OCI-LY7 (cell line): ENCODE data around the gene KRTAP1-1. TPM values are rescaled to one million over a fixed set of nuclear protein-coding genes. Genes with fewer than 3 reads are reported as not detected.

Experiments used
- BruUV-seq: library from RNA; stranded (reverse); fragments of 400-500 nt; replicated peaks from 2 replicates; lab custom pipeline; 2021; lab: Mats Ljungman, UMichigan
- CTCF ChIA-PET: fragments of 300-600 bp; sonication (Branson Sonifier 250); formaldehyde crosslinking; loops from one replicate; lab custom pipeline; 2022; ENCODE audit warnings: antibody characterized with exemption; ENCODE audit not compliant: unreplicated experiment; lab: Charles Lee
- POLR2A ChIA-PET: fragments of 300-600 bp; sonication (Branson Sonifier 250); formaldehyde crosslinking; loops from one replicate; lab custom pipeline; 2022; ENCODE audit warnings: antibody characterized with exemption; lab: Charles Lee
- DNase-seq: peaks from one replicate; pipeline ENCODE4 v3.0.0-alpha.2; 2015; ENCODE audit warnings: low spot score
- H2AFZ ChIP-seq: fragments of 200-600 bp; sonication (generic), shearing (Covaris generic); 2 replicates; pipeline ENCODE4 v1.6.1; 2014; ENCODE audit warnings: mild to moderate bottlenecking, antibody characterized with exemption, low read length, moderate library complexity
- H3K27ac ChIP-seq: fragments of 200-600 bp; sonication (generic); 2 replicates; pipeline ENCODE4 v1.5.1; 2014; ENCODE audit warnings: mixed run types, low read depth, mild to moderate bottlenecking, moderate library complexity, low read length, inconsistent platforms; ENCODE audit not compliant: poor library complexity, severe bottlenecking
- H3K36me3 ChIP-seq: fragments of 200-600 bp; sonication (generic); 2 replicates; pipeline ENCODE4 v1.6.1; 2014; ENCODE audit warnings: mild to moderate bottlenecking, antibody characterized with exemption, low read length, moderate library complexity, mixed read lengths; ENCODE audit not compliant: insufficient read depth
- H3K4me1 ChIP-seq: fragments of 200-600 bp; sonication (generic); 2 replicates; pipeline ENCODE4 v1.5.1; 2014; ENCODE audit warnings: mild to moderate bottlenecking, low read length; ENCODE audit not compliant: insufficient read depth, poor library complexity, severe bottlenecking
- H3K4me2 ChIP-seq: fragments of 200-600 bp; sonication (generic); 2 replicates; pipeline ENCODE4 v1.6.1; 2014; ENCODE audit warnings: mild to moderate bottlenecking, low read length
- H3K4me3 ChIP-seq: fragments of 200-600 bp; sonication (generic); 2 replicates; pipeline ENCODE4 v1.5.1; 2014; ENCODE audit warnings: mild to moderate bottlenecking, low read depth, low read length; ENCODE audit not compliant: poor library complexity, severe bottlenecking
- H3K79me2 ChIP-seq: fragments of 200-600 bp; sonication (generic); 2 replicates; pipeline ENCODE4 v1.6.1; 2016; ENCODE audit warnings: low read depth, mild to moderate bottlenecking, low read length, moderate library complexity, mixed read lengths; ENCODE audit not compliant: insufficient read depth
- H3K9me2 ChIP-seq: fragments of 200-600 bp; sonication (generic); 2 replicates; pipeline ENCODE4 v1.6.1; 2016; ENCODE audit warnings: mild to moderate bottlenecking, low read length, mixed read lengths; ENCODE audit not compliant: insufficient read depth
- H3K9me3 ChIP-seq: fragments of 200-600 bp; sonication (generic); 2 replicates; pipeline ENCODE4 v1.6.1; 2014; ENCODE audit warnings: mild to moderate bottlenecking, mixed run types, low read length, mixed read lengths
- H4K20me1 ChIP-seq: fragments of 200-600 bp; sonication (generic); 2 replicates; pipeline ENCODE4 v1.6.1; 2014; ENCODE audit warnings: mild to moderate bottlenecking, antibody characterized with exemption, low read length, moderate library complexity, mixed read lengths; ENCODE audit not compliant: insufficient read depth
- CTCF ChIP-seq: fragments of 200-600 bp; sonication (generic); conservative IDR thresholded peaks from 2 replicates; pipeline ENCODE4 v1.5.1; 2014; ENCODE audit warnings: mild to moderate bottlenecking, antibody characterized with exemption, low read length, moderate library complexity, mixed read lengths
- EZH2phosphoT487 ChIP-seq: fragments of 200-600 bp; sonication (generic); IDR thresholded peaks from 2 replicates; pipeline ENCODE4 v1.6.1; 2018; ENCODE audit warnings: low read depth, borderline replicate concordance, mild to moderate bottlenecking, mixed run types, antibody characterized with exemption, low read length, moderate library complexity, mixed read lengths
- intact Hi-C: fragments of 100-400 bp; cut with micrococcal nuclease; formaldehyde crosslinking; loops from one replicate; pipeline ENCODE4 v1.10.0; 2022; ENCODE audit not compliant: unreplicated experiment
- small RNA-seq: library from RNA; depleted of rRNA; stranded (forward); fragments of <200 nt; gene quantifications from one replicate; pipeline ENCODE3, GENCODE V24; 2014
- total RNA-seq, 2 experiments: library from RNA; depleted of rRNA in 1 of 2; stranded (reverse); fragments of >200 nt in 1 of 2; shearing (Covaris generic) in 1 of 2; gene quantifications; 2 replicates each; pipeline ENCODE4 v1.2.3, GENCODE V29; 2014 to 2022

The KRTAP1-1 gene
- total RNA-seq, 2 experiments from 2014 or later: not detected

DNA sequence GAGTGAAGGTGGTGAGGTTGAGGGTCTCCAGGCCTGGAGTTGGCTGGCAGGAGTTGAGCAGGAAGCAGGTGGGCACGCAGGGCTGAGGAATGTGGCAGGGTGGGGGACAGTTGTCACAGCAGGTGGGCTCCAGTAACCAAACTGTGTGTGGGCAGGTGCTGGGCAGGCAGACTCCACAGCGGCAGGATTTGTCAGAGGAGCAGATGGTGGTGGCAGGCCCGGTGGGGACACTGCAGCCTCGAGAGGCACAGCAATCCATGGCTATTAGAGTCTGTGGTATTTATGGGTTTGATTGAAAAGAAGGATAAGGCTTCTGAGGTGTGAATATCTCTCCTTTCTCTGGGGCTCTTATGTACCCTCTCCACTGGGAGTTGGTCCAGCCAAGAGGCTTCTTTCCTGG, 47.4 kb downstream of the KRTAP1-1 start, which contains the start of gene KRTAP3-3:
Gene KRTAP3-3 (minus strand): TSS at position 326 of the 400 bp plus-strand sequence. CDS start 67 bp downstream, at position 259.
- TF ChIP-seq CTCF (no peak), EZH2phosphoT487 (no peak)
- Histone ChIP-seq H3K79me2 (no peaks in the 10 kb centered on the region), H4K20me1 (no peaks in the 10 kb centered on the region), H3K4me2 (no peak within 1 kb of the TSS), H3K9me2 (no peaks in the 10 kb centered on the region), H3K4me3 (no peak within 1 kb of the TSS), H3K9me3 (no peaks in the 10 kb centered on the region), H3K36me3 (no peaks in the 10 kb centered on the region), H3K27ac (no peak within 1 kb of the TSS), H2AFZ (no peak within 1 kb of the TSS), H3K4me1 (no peaks in the 10 kb centered on the region)
- ChIA-PET CTCF (no interaction called here), POLR2A (no interaction called here)
- no TSS peak for BruUV-seq
- intact Hi-C loops: no loop called here
- DNase-seq: no peak

- H2AFZ ChIP-seq: no peak overlapping the region
- no peaks in the 10 kb centered on the region for H3K4me1 ChIP-seq
- H3K79me2 ChIP-seq: no peaks in the 10 kb centered on the region
- no TSS peak for BruUV-seq
- H4K20me1 ChIP-seq: no peaks in the 10 kb centered on the region
- H3K4me3 ChIP-seq: no peak overlapping the region
- ChIA-PET POLR2A (no interaction called here), CTCF (no interaction called here)
- H3K27ac ChIP-seq: no peak overlapping the region
- H3K4me2 ChIP-seq: no peak overlapping the region
- H3K36me3 ChIP-seq: no peaks in the 10 kb centered on the region
- DNase-seq: no peak
- H3K9me2 ChIP-seq: no peaks in the 10 kb centered on the region
- intact Hi-C loops: no loop called here
- TF ChIP-seq EZH2phosphoT487 (no peak), CTCF (no peak)
- no peaks in the 10 kb centered on the region for H3K9me3 ChIP-seq
Measured at GRCh38 chr17:40993084-40993483, 48.2 kb downstream of the KRTAP1-1 start.

DNA sequence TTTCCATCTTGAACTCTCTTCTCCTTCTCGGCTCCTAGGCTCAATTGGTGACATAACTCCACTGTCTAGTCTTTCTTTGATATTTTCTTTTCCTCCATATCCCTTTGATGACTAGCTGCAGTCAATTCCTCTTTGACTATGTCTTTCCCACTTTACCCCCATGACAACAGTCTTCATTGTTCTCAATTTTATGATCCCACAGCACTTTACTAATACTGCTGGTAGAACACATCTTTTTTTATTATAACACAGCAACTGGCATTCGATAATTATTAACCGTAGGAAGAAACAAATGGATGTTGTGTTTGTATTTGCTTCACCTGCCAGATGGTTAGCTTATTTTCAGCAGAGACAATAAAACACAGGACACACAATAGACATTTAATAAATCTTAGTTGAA, 48.6 kb downstream of the KRTAP1-1 start:
- no peak overlapping the region for H2AFZ ChIP-seq
- TF ChIP-seq EZH2phosphoT487 (no peak), CTCF (no peak)
- POLR2A ChIA-PET: no interaction called here
- H3K27ac ChIP-seq: no peak overlapping the region
- H3K36me3 ChIP-seq: no peaks in the 10 kb centered on the region
- H3K9me2 ChIP-seq: no peaks in the 10 kb centered on the region
- H3K9me3 ChIP-seq: no peaks in the 10 kb centered on the region
- no peaks in the 10 kb centered on the region for H3K4me1 ChIP-seq
- H3K4me3 ChIP-seq: no peak overlapping the region
- no TSS peak for BruUV-seq
- no peak for DNase-seq
- intact Hi-C loops: no loop called here
- CTCF ChIA-PET: no interaction called here
- no peaks in the 10 kb centered on the region for H4K20me1 ChIP-seq
- H3K4me2 ChIP-seq: no peak overlapping the region
- H3K79me2 ChIP-seq: no peaks in the 10 kb centered on the region

Small RNAs within 50 kb of the gene (small RNA-seq; reads per million reads assigned to genes)
- gene KRTAP3-4P: not detected

Other genes starting within 250 kb of the KRTAP1-1 start
Only the 30 nearest of the 37 such genes appear.
- gene KRT12, start 174.2 kb downstream of the KRTAP1-1 start, total RNA-seq (2014; rRNA removed; shearing (Covaris generic)): not detected in 2 replicates
- not detected in 2 replicates for gene KRT12, start 174.2 kb downstream of the KRTAP1-1 start, total RNA-seq (2022)
- gene KRT20, start 156.2 kb downstream of the KRTAP1-1 start, total RNA-seq (2014; rRNA removed; shearing (Covaris generic)): not detected in 2 replicates
- not detected in 2 replicates for gene KRT20, start 156.2 kb downstream of the KRTAP1-1 start, total RNA-seq (2022)
- gene KRT23, start 103.8 kb downstream of the KRTAP1-1 start, total RNA-seq (2014; rRNA removed; shearing (Covaris generic)): not detected in 2 replicates
- not detected in 2 replicates for gene KRT23, start 103.8 kb downstream of the KRTAP1-1 start, total RNA-seq (2022)
- gene KRT39, start 74.5 kb downstream of the KRTAP1-1 start, total RNA-seq (2014; rRNA removed; shearing (Covaris generic)): not detected in 2 replicates
- not detected in 2 replicates for gene KRT39, start 74.5 kb downstream of the KRTAP1-1 start, total RNA-seq (2022)
- gene KRT40, start 57.1 kb downstream of the KRTAP1-1 start, total RNA-seq (2014; rRNA removed; shearing (Covaris generic)): not detected in 2 replicates
- gene KRT40, start 57.1 kb downstream of the KRTAP1-1 start, total RNA-seq (2022): not detected in 2 replicates
- gene KRTAP3-3, start 47.3 kb downstream of the KRTAP1-1 start, total RNA-seq (2014; rRNA removed; shearing (Covaris generic)): not detected in 2 replicates
- not detected in 2 replicates for gene KRTAP3-3, start 47.3 kb downstream of the KRTAP1-1 start, total RNA-seq (2022)
- gene KRTAP3-2, start 41.5 kb downstream of the KRTAP1-1 start, total RNA-seq (2014; rRNA removed; shearing (Covaris generic)): not detected in 2 replicates
- not detected in 2 replicates for gene KRTAP3-2, start 41.5 kb downstream of the KRTAP1-1 start, total RNA-seq (2022)
- gene KRTAP3-1, start 32.3 kb downstream of the KRTAP1-1 start, total RNA-seq (2014; rRNA removed; shearing (Covaris generic)): not detected in 2 replicates
- not detected in 2 replicates for gene KRTAP3-1, start 32.3 kb downstream of the KRTAP1-1 start, total RNA-seq (2022)
- not detected in 2 replicates for gene KRTAP1-5, start 14.2 kb downstream of the KRTAP1-1 start, total RNA-seq (2014; rRNA removed; shearing (Covaris generic))
- not detected in 2 replicates for gene KRTAP1-5, start 14.2 kb downstream of the KRTAP1-1 start, total RNA-seq (2022)
- not detected in 2 replicates for gene KRTAP1-4, start 11.3 kb downstream of the KRTAP1-1 start, total RNA-seq (2014; rRNA removed; shearing (Covaris generic))
- gene KRTAP1-4, start 11.3 kb downstream of the KRTAP1-1 start, total RNA-seq (2022): not detected in 2 replicates
- not detected in 2 replicates for gene KRTAP1-3, start 6.6 kb downstream of the KRTAP1-1 start, total RNA-seq (2014; rRNA removed; shearing (Covaris generic))
- not detected in 2 replicates for gene KRTAP1-3, start 6.6 kb downstream of the KRTAP1-1 start, total RNA-seq (2022)
- not detected in 2 replicates for gene KRTAP2-1, start 5.9 kb upstream of the KRTAP1-1 start, total RNA-seq (2014; rRNA removed; shearing (Covaris generic))
- not detected in 2 replicates for gene KRTAP2-1, start 5.9 kb upstream of the KRTAP1-1 start, total RNA-seq (2022)
- not detected in 2 replicates for gene KRTAP2-2, start 13.8 kb upstream of the KRTAP1-1 start, total RNA-seq (2014; rRNA removed; shearing (Covaris generic))
- not detected in 2 replicates for gene KRTAP2-2, start 13.8 kb upstream of the KRTAP1-1 start, total RNA-seq (2022)
- gene KRTAP2-3, start 18.7 kb upstream of the KRTAP1-1 start, total RNA-seq (2014; rRNA removed; shearing (Covaris generic)): not detected in 2 replicates
- not detected in 2 replicates for gene KRTAP2-3, start 18.7 kb upstream of the KRTAP1-1 start, total RNA-seq (2022)
- gene KRTAP2-4, start 24.4 kb upstream of the KRTAP1-1 start, total RNA-seq (2014; rRNA removed; shearing (Covaris generic)): not detected in 2 replicates
- gene KRTAP2-4, start 24.4 kb upstream of the KRTAP1-1 start, total RNA-seq (2022): not detected in 2 replicates
- gene KRTAP4-7, start 42.7 kb upstream of the KRTAP1-1 start, total RNA-seq (2014; rRNA removed; shearing (Covaris generic)): not detected in 2 replicates
- not detected in 2 replicates for gene KRTAP4-7, start 42.7 kb upstream of the KRTAP1-1 start, total RNA-seq (2022)
- gene KRTAP4-8, start 56.7 kb upstream of the KRTAP1-1 start, total RNA-seq (2014; rRNA removed; shearing (Covaris generic)): not detected in 2 replicates
- gene KRTAP4-8, start 56.7 kb upstream of the KRTAP1-1 start, total RNA-seq (2022): not detected in 2 replicates
- gene KRTAP4-16, start 60.8 kb upstream of the KRTAP1-1 start, total RNA-seq (2014; rRNA removed; shearing (Covaris generic)): not detected in 2 replicates
- gene KRTAP4-16, start 60.8 kb upstream of the KRTAP1-1 start, total RNA-seq (2022): not detected in 2 replicates
- not detected in 2 replicates for gene KRTAP4-9, start 63.9 kb upstream of the KRTAP1-1 start, total RNA-seq (2014; rRNA removed; shearing (Covaris generic))
- gene KRTAP4-9, start 63.9 kb upstream of the KRTAP1-1 start, total RNA-seq (2022): not detected in 2 replicates
- gene KRTAP4-11, start 76.9 kb upstream of the KRTAP1-1 start, total RNA-seq (2014; rRNA removed; shearing (Covaris generic)): not detected in 2 replicates
- not detected in 2 replicates for gene KRTAP4-11, start 76.9 kb upstream of the KRTAP1-1 start, total RNA-seq (2022)
- not detected in 2 replicates for gene KRTAP4-12, start 82.7 kb upstream of the KRTAP1-1 start, total RNA-seq (2014; rRNA removed; shearing (Covaris generic))
- gene KRTAP4-12, start 82.7 kb upstream of the KRTAP1-1 start, total RNA-seq (2022): not detected in 2 replicates
- gene KRTAP4-6, start 99.1 kb upstream of the KRTAP1-1 start, total RNA-seq (2014; rRNA removed; shearing (Covaris generic)): not detected in 2 replicates
- gene KRTAP4-6, start 99.1 kb upstream of the KRTAP1-1 start, total RNA-seq (2022): not detected in 2 replicates
- gene KRTAP4-5, start 108.4 kb upstream of the KRTAP1-1 start, total RNA-seq (2014; rRNA removed; shearing (Covaris generic)): not detected in 2 replicates
- gene KRTAP4-5, start 108.4 kb upstream of the KRTAP1-1 start, total RNA-seq (2022): not detected in 2 replicates
- not detected in 2 replicates for gene KRTAP4-4, start 119.3 kb upstream of the KRTAP1-1 start, total RNA-seq (2014; rRNA removed; shearing (Covaris generic))
- gene KRTAP4-4, start 119.3 kb upstream of the KRTAP1-1 start, total RNA-seq (2022): not detected in 2 replicates
- not detected in 2 replicates for gene KRTAP4-3, start 126.8 kb upstream of the KRTAP1-1 start, total RNA-seq (2014; rRNA removed; shearing (Covaris generic))
- not detected in 2 replicates for gene KRTAP4-3, start 126.8 kb upstream of the KRTAP1-1 start, total RNA-seq (2022)
- gene KRTAP4-2, start 136.8 kb upstream of the KRTAP1-1 start, total RNA-seq (2014; rRNA removed; shearing (Covaris generic)): not detected in 2 replicates
- gene KRTAP4-2, start 136.8 kb upstream of the KRTAP1-1 start, total RNA-seq (2022): not detected in 2 replicates
- not detected in 2 replicates for gene KRTAP4-1, start 143.5 kb upstream of the KRTAP1-1 start, total RNA-seq (2014; rRNA removed; shearing (Covaris generic))
- gene KRTAP4-1, start 143.5 kb upstream of the KRTAP1-1 start, total RNA-seq (2022): not detected in 2 replicates
- not detected in 2 replicates for gene KRTAP9-1, start 148.4 kb upstream of the KRTAP1-1 start, total RNA-seq (2014; rRNA removed; shearing (Covaris generic))
- not detected in 2 replicates for gene KRTAP9-1, start 148.4 kb upstream of the KRTAP1-1 start, total RNA-seq (2022)
- gene KRTAP9-2, start 185.2 kb upstream of the KRTAP1-1 start, total RNA-seq (2014; rRNA removed; shearing (Covaris generic)): not detected in 2 replicates
- gene KRTAP9-2, start 185.2 kb upstream of the KRTAP1-1 start, total RNA-seq (2022): not detected in 2 replicates
- gene KRTAP9-3, start 191.0 kb upstream of the KRTAP1-1 start, total RNA-seq (2014; rRNA removed; shearing (Covaris generic)): not detected in 2 replicates
- gene KRTAP9-3, start 191.0 kb upstream of the KRTAP1-1 start, total RNA-seq (2022): not detected in 2 replicates